ENCODE data around the gene ZSWIM3. TPM values are rescaled to one million over a fixed set of nuclear protein-coding genes. Genes with fewer than 3 reads are reported as not detected.
A peak's percentile ranks its signal among the peaks of the same experiment; 100 is the strongest.

ZSWIM3 gene
- total and polyA plus RNA-seq, 2 of the 13 experiments (the other 11 are each of a cell fraction or from before 2014, with no cell fraction given): 5.2 to 5.8 TPM

GRCh38 chr20:45863543-45864470 lies 6.4 kb downstream of the ZSWIM3 start (continued):
- TF ChIP-seq KAT2B (IDR thresholded peaks at IDR 0.05; ENCODE audit: borderline replicate concordance, low read depth, low read length): no peak
- no peak for TF ChIP-seq TP53 (CRISPR knock-in tag; conservative IDR thresholded peaks at IDR 0.05)
- TF ChIP-seq DR1 (CRISPR knock-in tag; IDR thresholded peaks at IDR 0.05): no peak
- no peak for TF ChIP-seq ZNF768 (CRISPR knock-in tag; IDR thresholded peaks at IDR 0.05)
- TF ChIP-seq ZFP36L1 (CRISPR knock-in tag; IDR thresholded peaks at IDR 0.05): peak; percentile 57; the same call in 1 of the 2 replicates
- no peak for TF ChIP-seq SKIL (CRISPR knock-in tag; IDR thresholded peaks at IDR 0.05; ENCODE audit: borderline replicate concordance)
- TF ChIP-seq ZNF333 (CRISPR knock-in tag; IDR thresholded peaks at IDR 0.05; ENCODE audit: borderline replicate concordance): no peak
- no peak for TF ChIP-seq MEIS1 (CRISPR knock-in tag; IDR thresholded peaks at IDR 0.05; ENCODE audit: borderline replicate concordance)
- TF ChIP-seq SATB2 (CRISPR knock-in tag; IDR thresholded peaks at IDR 0.05): no peak
- no peak for TF ChIP-seq ZBTB7A (CRISPR knock-in tag; IDR thresholded peaks at IDR 0.05)
- no peak for TF ChIP-seq ZNF674 (CRISPR knock-in tag; IDR thresholded peaks at IDR 0.05; ENCODE audit: low read depth)
- TF ChIP-seq NFRKB (IDR thresholded peaks at IDR 0.05): no peak
- no peak; the same call in 1 of the 2 replicates for TF ChIP-seq ZNF567 (CRISPR knock-in tag; IDR thresholded peaks at IDR 0.05; ENCODE audit: borderline replicate concordance)
- peak; percentile 67 for TF ChIP-seq POGZ (CRISPR knock-in tag; IDR thresholded peaks at IDR 0.05)
- TF ChIP-seq ZFP36 (IDR thresholded peaks at IDR 0.05; ENCODE audit: borderline replicate concordance, low read depth, low read length, partially characterized antibody): no peak
- no peak for TF ChIP-seq HNRNPUL1 (IDR thresholded peaks at IDR 0.05; ENCODE audit: low read depth, low read length)
- no peak for TF ChIP-seq ZNF207 (IDR thresholded peaks at IDR 0.05; ENCODE audit: borderline replicate concordance)
- no peak for TF ChIP-seq CREBL2 (CRISPR knock-in tag; IDR thresholded peaks at IDR 0.05; ENCODE audit: borderline replicate concordance)
- TF ChIP-seq E2F2 (CRISPR knock-in tag; IDR thresholded peaks at IDR 0.05; ENCODE audit: borderline replicate concordance): no peak
- TF ChIP-seq GPBP1L1 (CRISPR knock-in tag; IDR thresholded peaks at IDR 0.05): no peak
- TF ChIP-seq ARID5B (CRISPR knock-in tag; IDR thresholded peaks at IDR 0.05): peak; percentile 87

Data from HepG2 (cell line).